ENCODE results near the gene RSPH4A.

DNA sequence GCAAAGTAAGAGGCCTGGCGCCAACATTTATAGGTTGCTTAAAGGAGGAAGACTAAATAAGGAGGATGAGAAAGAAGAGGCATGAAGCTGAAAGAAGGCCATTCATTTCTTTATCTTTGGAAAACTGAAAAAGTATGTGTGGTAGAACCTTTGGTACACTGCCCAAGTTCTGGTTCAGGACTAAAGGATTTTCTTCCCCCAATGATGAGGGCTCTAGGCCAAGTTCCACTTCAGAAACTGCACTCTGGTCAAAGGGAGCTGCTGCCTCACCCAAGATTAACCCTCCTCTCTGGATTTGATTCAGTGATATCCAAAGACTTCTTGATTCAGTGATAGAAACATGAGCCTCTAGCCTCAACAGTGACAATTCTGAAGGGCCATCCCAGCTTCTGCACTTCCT lies 59.7 kb downstream of the RSPH4A start:
- TF ChIP-seq POLR2A (IDR thresholded peaks at IDR 0.05): no peak
- no peak for TF ChIP-seq POLR2AphosphoS5 (IDR thresholded peaks at IDR 0.05; ENCODE audit: insufficient read depth in 1 of 2, low read depth in 1 of 2)

Data from vagina (tissue), 2 donors.